ENCODE data around the gene SDC4. TPM values are rescaled to one million over a fixed set of nuclear protein-coding genes. Genes with fewer than 3 reads are reported as not detected.

SDC4 gene
- total RNA-seq, 1 experiment from 2014 or later: 242 TPM

- no peaks in the 10 kb centered on the region for H3K36me3 ChIP-seq (ENCODE audit: control insufficient read depth, insufficient read depth, low read length)
- H3K4me3 ChIP-seq (ENCODE audit: low read depth, low read length): no peak overlapping the region
- H3K4me1 ChIP-seq: peaks cover 29% of the 10 kb centered on the region
- ChIA-PET POLR2A (no interaction called here), CTCF (interaction anchor here (2.0 kb wide), 1 partner anchor 13 kb away, joined by 5 read pairs; the partner anchor contains the start of gene SYS1)
- TF ChIP-seq CTCF (IDR thresholded peaks at IDR 0.05; ENCODE audit: insufficient read depth in 1 of 2, low read depth in 1 of 2, low read length in 1 of 2, severe bottlenecking in 1 of 2, unreplicated experiment in 1 of 2): no peak
- intact Hi-C loops (cut with micrococcal nuclease; ENCODE audit: unreplicated experiment): no loop called here
- Mint-ChIP-seq H3K4me3 (ENCODE audit: unreplicated experiment) (no peak overlapping the region), H3K27me3 (ENCODE audit: insufficient read depth, unreplicated experiment) (no peaks in the 10 kb centered on the region), H3K9me3 (ENCODE audit: unreplicated experiment) (no peaks in the 10 kb centered on the region), H3K27ac (ENCODE audit: unreplicated experiment) (no peak overlapping the region), H3K36me3 (ENCODE audit: insufficient read depth, unreplicated experiment) (peaks cover 37% of the 10 kb centered on the region), H3K4me1 (ENCODE audit: low read depth, unreplicated experiment) (peaks cover 44% of the 10 kb centered on the region)
- no peak for DNase-seq
- no peaks in the 10 kb centered on the region for H3K27me3 ChIP-seq (replicated peaks; ENCODE audit: control insufficient read depth, insufficient read depth, low read length)
- BruUV-seq (replicated peaks): no TSS peak
- no peaks in the 10 kb centered on the region for H3K9me3 ChIP-seq
Measured at GRCh38 chr20:45350217-45350616, 2.0 kb upstream of the SDC4 start.

GRCh38 chr20:45347297-45347935, 808 bp downstream of the SDC4 start:
- peaks cover 65% of the 10 kb centered on the region for H3K36me3 Mint-ChIP-seq (ENCODE audit: insufficient read depth, unreplicated experiment)
- Histone ChIP-seq H3K36me3 (ENCODE audit: control insufficient read depth, insufficient read depth, low read length) (no peaks in the 10 kb centered on the region), H3K9me3 (no peaks in the 10 kb centered on the region), H3K27me3 (replicated peaks; ENCODE audit: control insufficient read depth, insufficient read depth, low read length) (no peaks in the 10 kb centered on the region), H3K4me1 (peaks cover 53% of the 10 kb centered on the region), H3K4me3 (ENCODE audit: low read depth, low read length) (peak overlapping the region; percentile 88)
- no peaks in the 10 kb centered on the region for H3K27me3 Mint-ChIP-seq (ENCODE audit: insufficient read depth, unreplicated experiment)
- H3K4me3 Mint-ChIP-seq (ENCODE audit: unreplicated experiment): peak overlapping the region; percentile 97
- no peaks in the 10 kb centered on the region for H3K9me3 Mint-ChIP-seq (ENCODE audit: unreplicated experiment)
- ChIA-PET CTCF (interaction anchor here (1.0 to 3.7 kb wide), 7 partner anchors 12 to 424 kb away, joined by 4 to 35 read pairs (median 7); partner anchors contain the start of genes PIGT and SYS1), POLR2A (interaction anchor here (0.6 to 9.0 kb wide), 6 partner anchors 10 to 90 kb away, joined by 3 to 229 read pairs (median 8); partner anchors contain the start of gene SYS1)
- no peak for TF ChIP-seq CTCF (IDR thresholded peaks at IDR 0.05; ENCODE audit: insufficient read depth in 1 of 2, low read depth in 1 of 2, low read length in 1 of 2, severe bottlenecking in 1 of 2, unreplicated experiment in 1 of 2)
- BruUV-seq (replicated peaks): TSS peak; percentile 44
- DNase-seq: no peak
- intact Hi-C loops (cut with micrococcal nuclease; ENCODE audit: unreplicated experiment): no loop called here
- peak overlapping the region; percentile 77 for H3K27ac Mint-ChIP-seq (ENCODE audit: unreplicated experiment)
- H3K4me1 Mint-ChIP-seq (ENCODE audit: low read depth, unreplicated experiment): peaks cover 54% of the 10 kb centered on the region

- BruUV-seq (replicated peaks): no TSS peak
- no peak for DNase-seq
- intact Hi-C loops (cut with micrococcal nuclease; ENCODE audit: unreplicated experiment): no loop called here
- peaks cover 70% of the 10 kb centered on the region for H3K36me3 Mint-ChIP-seq (ENCODE audit: insufficient read depth, unreplicated experiment)
- Histone ChIP-seq H3K27me3 (replicated peaks; ENCODE audit: control insufficient read depth, insufficient read depth, low read length) (no peaks in the 10 kb centered on the region), H3K4me1 (peaks cover 58% of the 10 kb centered on the region), H3K36me3 (ENCODE audit: control insufficient read depth, insufficient read depth, low read length) (no peaks in the 10 kb centered on the region), H3K9me3 (no peaks in the 10 kb centered on the region), H3K4me3 (ENCODE audit: low read depth, low read length) (peak overlapping the region; percentile 88)
- peaks cover 60% of the 10 kb centered on the region for H3K4me1 Mint-ChIP-seq (ENCODE audit: low read depth, unreplicated experiment)
- peak overlapping the region; percentile 77 for H3K27ac Mint-ChIP-seq (ENCODE audit: unreplicated experiment)
- no peaks in the 10 kb centered on the region for H3K27me3 Mint-ChIP-seq (ENCODE audit: insufficient read depth, unreplicated experiment)
- H3K4me3 Mint-ChIP-seq (ENCODE audit: unreplicated experiment): peak overlapping the region; percentile 97
- TF ChIP-seq CTCF (IDR thresholded peaks at IDR 0.05; ENCODE audit: insufficient read depth in 1 of 2, low read depth in 1 of 2, low read length in 1 of 2, severe bottlenecking in 1 of 2, unreplicated experiment in 1 of 2): no peak
- no peaks in the 10 kb centered on the region for H3K9me3 Mint-ChIP-seq (ENCODE audit: unreplicated experiment)
- ChIA-PET POLR2A (interaction anchor here (0.6 to 9.0 kb wide), 5 partner anchors 10 to 90 kb away, joined by 4 to 229 read pairs (median 8); partner anchors contain the start of gene SYS1), CTCF (interaction anchor here (1.0 to 3.7 kb wide), 8 partner anchors 13 to 424 kb away, joined by 4 to 35 read pairs (median 8); partner anchors contain the start of genes PIGT and SYS1)
Measured at GRCh38 chr20:45346851-45347250, 1.4 kb downstream of the SDC4 start.

Measured in Caco-2 (cell line).